ENCODE results near the gene GABPB1.

GRCh38 chr15:50378776-50379175 lies 23.8 kb upstream of the GABPB1 start:
- no peak for TF ChIP-seq CTCF (IDR thresholded peaks at IDR 0.05; ENCODE audit: low read length)
- no peak for TF ChIP-seq EZH2phosphoT487 (IDR thresholded peaks at IDR 0.05; ENCODE audit: low read length)
- no peak for TF ChIP-seq EZH2 (optimal IDR thresholded peaks at IDR 0.05; ENCODE audit: low read depth, low read length)
